K562 (cell line): ENCODE results near the gene RBFOX2.

Experiments
- CHD2 ChIP-seq: IDR thresholded peaks from 2 replicates; pipeline ENCODE4 v1.6.1; 2011; ENCODE audit warnings: low read depth, low read length
- ELF1 ChIP-seq: fragments of 200-800 bp; sonication (Bioruptor generic); IDR thresholded peaks from 2 replicates; pipeline ENCODE4 v1.6.1; 2016; ENCODE audit warnings: missing genetic modification characterization, missing compliant biosample characterization
- ILK ChIP-seq: fragments of 450-650 bp; IDR thresholded peaks from 2 replicates; pipeline ENCODE4 v1.6.1; 2016; ENCODE audit warnings: missing genetic modification characterization, low read depth, mild to moderate bottlenecking, missing compliant biosample characterization, moderate library complexity, borderline replicate concordance
- KLF13 ChIP-seq: fragments of 450-650 bp; IDR thresholded peaks from 2 replicates; pipeline ENCODE4 v1.6.1; 2016; ENCODE audit warnings: missing genetic modification characterization, low read depth, mild to moderate bottlenecking, missing compliant biosample characterization, moderate library complexity, borderline replicate concordance
- MEF2A ChIP-seq: IDR thresholded peaks from 2 replicates; pipeline ENCODE4 v1.6.1; 2011; ENCODE audit warnings: low read depth, mild to moderate bottlenecking, low read length, moderate library complexity; ENCODE audit not compliant: control insufficient read depth
- NFATC3 ChIP-seq: fragments of 450-650 bp; IDR thresholded peaks from 2 replicates; pipeline ENCODE4 v1.6.1; 2017; ENCODE audit warnings: mild to moderate bottlenecking
- POLR2A ChIP-seq: fragments of 450-650 bp; conservative IDR thresholded peaks from 2 replicates; pipeline ENCODE4 v1.6.1; 2016
- POLR2G ChIP-seq: fragments of 200-400 bp; formaldehyde crosslinking; IDR thresholded peaks from 2 replicates; pipeline ENCODE4 v1.6.1; 2017; ENCODE audit warnings: low read depth, mild to moderate bottlenecking, antibody characterized with exemption, low read length, moderate library complexity
- RAD21 ChIP-seq, 2 experiments: fragments of 250-450 bp in 1 of 2; fragments of 450-650 bp in 1 of 2; sonication (Bioruptor Pico) in 1 of 2; formaldehyde crosslinking in 1 of 2; IDR thresholded peaks in 1 of 2; conservative IDR thresholded peaks in 1 of 2; 2 replicates each; pipeline versions ENCODE4 v1.4.0 to v1.8.0; 2020 to 2022; ENCODE audit warnings: mild to moderate bottlenecking in 2 of 2, moderate library complexity in 1 of 2
- SMC3 ChIP-seq: conservative IDR thresholded peaks from 2 replicates; pipeline ENCODE4 v1.6.1; 2011; ENCODE audit warnings: low read depth, low read length, improper control_type of control experiment; ENCODE audit not compliant: insufficient read depth
- YBX1 ChIP-seq: fragments of 450-650 bp; IDR thresholded peaks from 2 replicates; pipeline ENCODE4 v1.7.1; 2016; ENCODE audit warnings: mild to moderate bottlenecking
- TF ChIP-seq, protein P1 (sequence below), 2 experiments: fragments of 450-650 bp in 1 of 2; sonication (generic) in 1 of 2; formaldehyde crosslinking in 1 of 2; IDR thresholded peaks in 1 of 2; conservative IDR thresholded peaks in 1 of 2; 2 replicates each; pipeline versions ENCODE4 v1.6.1 to v1.8.1; 2016 to 2023; ENCODE audit warnings: mild to moderate bottlenecking in 2 of 2, moderate library complexity in 2 of 2, inconsistent platforms in 1 of 2, missing genetic modification reagents in 1 of 2
- TF ChIP-seq, protein P2 (sequence below): IDR thresholded peaks from 2 replicates; pipeline ENCODE4 v1.6.1; 2012; ENCODE audit warnings: low read depth, low read length, improper control_type of control experiment, borderline replicate concordance

DNA sequence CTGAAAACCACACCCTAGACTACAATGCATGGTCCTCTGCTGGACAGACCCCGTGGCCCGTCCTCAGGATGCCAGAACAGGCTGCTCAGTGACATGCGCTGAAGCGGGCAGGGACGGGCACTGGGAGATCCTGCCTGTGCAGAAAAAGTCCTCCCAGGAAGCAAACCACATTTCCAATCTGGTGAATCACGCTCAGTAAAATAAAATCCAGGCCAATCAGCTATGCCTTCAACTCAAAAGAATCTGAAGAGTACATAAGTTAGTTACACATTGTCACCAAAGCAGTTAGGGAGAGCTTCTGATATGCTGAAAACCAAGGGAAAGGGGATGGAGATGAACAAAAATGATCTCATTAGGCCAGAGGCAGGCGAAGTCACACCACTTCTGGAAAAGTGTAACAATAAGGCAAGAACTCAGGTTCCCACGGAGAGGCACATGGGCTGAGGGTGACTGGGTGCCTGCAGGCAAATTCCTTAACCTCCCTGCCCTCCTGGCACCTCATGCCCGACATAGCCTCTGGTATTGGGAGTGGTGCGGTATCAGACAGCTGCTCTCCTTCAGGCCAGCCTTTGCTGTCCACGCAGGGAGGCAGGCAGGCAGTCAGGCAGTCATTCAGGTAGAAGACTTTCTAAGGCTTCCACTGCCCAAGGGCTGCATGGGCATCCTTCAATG, 244.5 kb downstream of the RBFOX2 start:
- TF ChIP-seq POLR2G: no peak
- no peak for TF ChIP-seq ILK (tag)
- TF ChIP-seq NFATC3: no peak
- no peak for TF ChIP-seq POLR2A
- no peak for TF ChIP-seq MEF2A
- no peak for TF ChIP-seq RAD21 (CRISPR knock-in tag; conservative IDR thresholded peaks at IDR 0.05 in 1 of 2, IDR thresholded peaks at IDR 0.05 in 1 of 2)
- TF ChIP-seq YBX1: no peak
- no peak for TF ChIP-seq KLF13 (tag)
- no peak for TF ChIP-seq CHD2
- no peak for TF ChIP-seq ELF1 (tag)
- TF ChIP-seq, protein P1, sequence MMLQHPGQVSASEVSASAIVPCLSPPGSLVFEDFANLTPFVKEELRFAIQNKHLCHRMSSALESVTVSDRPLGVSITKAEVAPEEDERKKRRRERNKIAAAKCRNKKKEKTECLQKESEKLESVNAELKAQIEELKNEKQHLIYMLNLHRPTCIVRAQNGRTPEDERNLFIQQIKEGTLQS (IDR thresholded peaks at IDR 0.05): no peak
- TF ChIP-seq, protein P1 (CRISPR knock-in tag; conservative IDR thresholded peaks at IDR 0.05): no peak
- TF ChIP-seq, protein P2, sequence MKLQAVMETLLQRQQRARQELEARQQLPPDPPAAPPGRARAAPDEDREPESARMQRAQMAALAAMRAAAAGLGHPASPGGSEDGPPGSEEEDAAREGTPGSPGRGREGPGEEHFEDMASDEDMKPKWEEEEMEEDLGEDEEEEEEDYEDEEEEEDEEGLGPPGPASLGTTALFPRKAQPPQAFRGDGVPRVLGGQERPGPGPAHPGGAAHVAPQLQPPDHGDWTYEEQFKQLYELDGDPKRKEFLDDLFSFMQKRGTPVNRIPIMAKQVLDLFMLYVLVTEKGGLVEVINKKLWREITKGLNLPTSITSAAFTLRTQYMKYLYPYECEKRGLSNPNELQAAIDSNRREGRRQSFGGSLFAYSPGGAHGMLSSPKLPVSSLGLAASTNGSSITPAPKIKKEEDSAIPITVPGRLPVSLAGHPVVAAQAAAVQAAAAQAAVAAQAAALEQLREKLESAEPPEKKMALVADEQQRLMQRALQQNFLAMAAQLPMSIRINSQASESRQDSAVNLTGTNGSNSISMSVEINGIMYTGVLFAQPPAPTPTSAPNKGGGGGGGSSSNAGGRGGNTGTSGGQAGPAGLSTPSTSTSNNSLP: no peak
- no peak for TF ChIP-seq SMC3
